WI38 (cell line): ENCODE results near the gene TSEN34.
"Not testable (repeated sequence)": the region's sequence is repeated elsewhere in the genome, so short reads cannot be mapped to it uniquely, and the experiment has no call there.

Experiments
- H3K4me3 ChIP-seq: 2 replicates; pipeline ENCODE4 v1.5.1; 2011; ENCODE audit warnings: low read depth, mild to moderate bottlenecking, control low read depth, low read length
- CTCF ChIP-seq: IDR thresholded peaks from 2 replicates; pipeline ENCODE4 v1.5.1; 2012; ENCODE audit warnings: low read depth, mild to moderate bottlenecking, control low read depth, low read length

TSEN34 gene

DNA sequence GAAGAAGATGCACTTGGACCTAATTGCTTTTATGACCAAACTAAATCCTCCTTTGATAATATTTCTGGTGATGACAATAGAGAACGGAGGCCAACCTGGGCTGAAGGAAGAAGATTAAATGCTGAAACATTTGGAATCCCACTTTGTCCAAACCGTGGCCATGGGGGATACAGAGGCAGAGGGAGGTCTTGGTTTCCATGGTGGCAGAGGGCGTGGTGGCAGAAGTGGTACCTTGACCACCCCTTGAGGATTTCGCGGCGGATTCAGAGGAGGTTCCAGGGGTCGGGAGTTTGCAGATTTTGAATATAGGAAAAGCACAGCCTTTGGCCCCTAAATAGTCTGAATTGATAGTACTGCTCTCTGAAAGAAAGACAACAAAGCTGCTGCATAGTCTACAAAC is 38.9 kb downstream of the TSEN34 start:
- H3K4me3 ChIP-seq: no peak overlapping the region
- no peak for TF ChIP-seq CTCF

- no peak overlapping the region for H3K4me3 ChIP-seq
Measured at GRCh38 chr19:54231077-54231931, 40.2 kb downstream of the TSEN34 start.

GRCh38 chr19:54233941-54234340 is 42.8 kb downstream of the TSEN34 start:
- H3K4me3 ChIP-seq: no peak overlapping the region

More at GRCh38 chr19:54231077-54231931, 40.2 kb downstream of the TSEN34 start:
- TF ChIP-seq CTCF: peak; percentile 82

DNA sequence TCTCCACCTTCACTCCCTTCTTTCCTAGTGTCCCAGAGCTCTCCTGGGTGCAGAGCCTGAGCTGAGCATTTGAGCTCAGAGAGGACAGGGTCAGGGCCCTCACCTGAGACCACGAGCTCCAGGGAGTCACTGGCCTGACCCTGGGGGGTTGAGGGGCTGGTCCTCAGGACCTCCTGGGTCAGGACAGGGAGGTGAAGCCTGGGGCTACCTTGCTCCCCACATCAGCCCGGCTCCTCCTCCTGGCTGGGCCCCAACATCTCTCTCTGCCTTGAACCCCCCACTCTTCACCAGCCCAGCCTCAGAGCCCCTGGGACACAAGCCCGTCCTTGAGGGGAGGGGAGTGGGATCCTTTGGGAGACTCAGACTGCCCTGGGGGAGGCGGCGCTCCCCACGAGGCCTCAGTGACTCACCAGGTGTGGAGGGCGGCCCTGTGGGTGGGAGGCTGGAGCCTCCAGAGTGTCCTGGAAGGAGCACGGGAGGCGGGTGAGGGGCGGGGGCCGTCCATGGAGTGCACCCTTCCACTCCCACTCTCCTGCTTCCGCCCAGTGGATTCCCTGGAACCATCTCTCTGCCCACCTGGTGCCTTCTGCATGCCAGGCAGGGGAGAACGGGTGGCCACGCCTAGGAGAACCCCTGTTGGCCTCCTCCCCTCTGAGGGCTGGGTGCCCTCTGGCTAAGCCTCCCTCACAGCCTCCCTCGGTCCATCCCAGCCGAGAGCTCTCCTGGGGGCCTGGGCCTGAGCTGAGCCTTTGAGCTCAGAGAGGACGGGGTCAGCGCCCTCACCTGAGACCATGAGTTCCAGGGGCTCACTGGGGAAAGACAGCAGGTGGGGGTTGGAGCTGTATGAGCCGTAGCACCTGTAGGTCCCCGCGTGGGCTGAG is 48.6 kb downstream of the TSEN34 start:
- H3K4me3 ChIP-seq: not testable (repeated sequence)

More at GRCh38 chr19:54233941-54234340, 42.8 kb downstream of the TSEN34 start:
- TF ChIP-seq CTCF: no peak

GRCh38 chr19:54240372-54241336 is 49.5 kb downstream of the TSEN34 start:
- not testable (repeated sequence) for H3K4me3 ChIP-seq

DNA sequence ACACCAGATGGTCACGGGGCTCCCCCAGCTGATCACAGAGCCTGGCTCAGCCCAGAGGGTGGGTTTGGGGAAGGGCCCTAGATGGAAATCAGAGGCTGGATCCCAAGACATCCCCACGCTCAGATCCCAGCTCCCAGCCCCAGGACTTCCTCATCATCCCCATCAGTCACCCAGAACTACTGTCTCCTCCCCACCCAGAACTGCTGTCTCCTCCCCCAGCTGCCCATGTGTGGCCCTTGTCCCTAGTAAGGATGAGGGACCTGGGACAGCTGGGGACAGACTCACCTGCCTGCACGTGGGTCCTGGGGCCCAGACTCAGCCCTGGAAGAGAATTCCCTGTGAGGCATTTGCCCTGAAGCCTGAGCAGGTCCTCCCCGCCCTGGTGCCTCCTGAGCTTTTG is 51.1 kb downstream of the TSEN34 start:
- not testable (repeated sequence) for H3K4me3 ChIP-seq

- H3K4me3 ChIP-seq: not testable (repeated sequence)
Measured at GRCh38 chr19:54242646-54243045, 51.5 kb downstream of the TSEN34 start, which contains the start of gene LILRA6. Gene LILRA6 (minus strand): TSS chr19:54242790.

DNA sequence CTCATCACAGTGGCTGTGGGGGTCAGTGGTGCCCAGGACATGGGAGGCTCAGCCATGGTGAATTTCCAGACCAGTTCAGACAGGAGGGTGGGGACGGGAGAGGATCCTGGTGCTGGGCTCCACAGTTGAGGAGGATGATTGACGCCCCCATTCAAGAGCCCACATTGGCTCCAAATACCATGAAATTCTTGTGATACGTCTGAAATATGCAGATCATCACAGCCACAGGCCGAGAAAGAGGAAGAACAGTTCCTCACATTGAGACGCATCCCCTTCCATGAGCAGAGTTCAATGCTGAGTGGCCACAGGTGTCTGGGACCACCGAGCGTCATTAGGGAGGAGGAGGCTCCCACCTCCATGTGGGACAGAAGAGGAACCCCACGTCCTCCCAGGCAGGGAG is 52.7 kb downstream of the TSEN34 start:
- not testable (repeated sequence) for H3K4me3 ChIP-seq
